ENCODE results near the gene DYNC2LI1. TPM values are rescaled to one million over a fixed set of nuclear protein-coding genes. Genes with fewer than 3 reads are reported as not detected.

The DYNC2LI1 gene
- total RNA-seq, 2 donors from 2014 or later: 6.9 to 19.9 TPM

GRCh38 chr2:43838560-43839267, 64.9 kb downstream of the DYNC2LI1 start, which contains the start of the genes ABCG5 and ABCG8:
Gene ABCG5 (minus strand): TSS chr2:43838839. CDS start chr2:43838679, 160 bp downstream.
Gene ABCG8 (plus strand): TSS chr2:43838971. CDS start chr2:43839054, 83 bp downstream.
- DNase-seq (no peak), ATAC-seq (no peak)
- intact Hi-C loops (cut with DNase I, micrococcal nuclease): no loop called here

- ATAC-seq (no peak), DNase-seq (no peak)
- intact Hi-C loops (cut with DNase I, micrococcal nuclease): no loop called here
Observed at GRCh38 chr2:43839776-43840564, 66.1 kb downstream of the DYNC2LI1 start.

DNA sequence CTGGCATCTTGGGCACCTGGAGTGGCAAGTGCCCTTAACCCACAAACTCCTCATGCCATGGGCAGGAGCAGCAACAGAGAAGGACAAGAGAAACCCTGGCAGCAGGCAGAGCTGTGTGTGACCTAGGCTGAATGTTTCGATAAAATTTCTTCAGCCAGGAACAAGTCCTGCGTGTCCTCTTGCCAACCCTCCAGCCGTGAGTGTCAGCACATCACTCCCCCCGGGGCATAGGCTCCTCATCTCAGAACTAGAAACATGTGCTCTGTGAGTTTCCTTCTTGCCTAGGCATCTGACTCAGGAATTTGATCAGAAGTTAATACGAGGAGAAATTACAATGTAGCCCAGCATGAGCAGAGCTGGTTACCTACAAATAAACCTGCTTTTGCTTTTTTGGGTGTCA, 67.1 kb downstream of the DYNC2LI1 start:
- ATAC-seq (no peak), DNase-seq (no peak)
- intact Hi-C loops (cut with DNase I, micrococcal nuclease): no loop called here

DNA sequence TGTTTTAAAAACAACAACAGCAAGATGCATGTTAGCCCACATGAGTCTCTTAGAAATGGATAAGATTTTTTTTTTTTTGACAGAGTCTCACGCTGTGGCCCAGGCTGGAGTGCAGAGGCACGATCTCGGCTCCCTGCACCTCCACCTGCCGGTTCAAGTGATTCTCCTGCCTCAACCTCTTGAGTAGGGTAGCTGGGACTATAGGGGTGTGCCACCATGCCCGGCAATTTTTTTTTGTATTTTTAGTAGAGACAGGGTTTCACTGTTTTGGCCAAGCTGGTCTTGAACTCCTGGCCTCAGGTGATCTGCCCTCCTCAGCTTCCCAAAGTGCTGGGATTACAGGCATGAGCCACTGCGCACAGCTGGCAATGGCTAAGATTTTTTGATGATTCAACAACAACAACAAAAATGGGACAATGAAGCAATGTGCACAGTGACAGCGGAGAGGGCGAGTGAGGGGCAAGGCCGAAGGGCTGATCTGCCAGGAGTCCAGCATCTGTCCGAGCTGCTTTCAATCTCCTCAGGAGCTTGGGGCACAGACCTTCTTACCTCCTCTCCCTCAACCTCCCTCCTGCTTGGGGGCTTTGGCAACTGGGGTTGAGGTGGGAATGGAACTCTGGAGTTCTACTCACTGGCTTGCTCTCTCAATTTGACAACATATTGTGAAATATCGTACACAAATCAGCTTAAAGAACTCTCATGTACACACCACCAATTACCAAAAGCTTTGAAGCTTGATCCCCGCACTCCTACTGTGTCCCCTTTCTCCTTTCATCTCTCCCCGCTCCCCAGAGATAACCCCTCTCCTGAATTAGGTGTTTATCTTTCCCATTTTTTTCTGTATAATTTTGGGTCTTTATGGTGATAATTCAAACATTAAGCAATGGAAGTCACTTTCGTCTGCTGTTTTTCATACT, 68.4 kb downstream of the DYNC2LI1 start:
- DNase-seq: no peak
- ATAC-seq: no peak
- intact Hi-C loops (cut with DNase I, micrococcal nuclease): no loop called here

GRCh38 chr2:43842866-43843226, 69.0 kb downstream of the DYNC2LI1 start:
- no peak for DNase-seq
- intact Hi-C loops (cut with DNase I, micrococcal nuclease): no loop called here
- ATAC-seq: no peak

DNA sequence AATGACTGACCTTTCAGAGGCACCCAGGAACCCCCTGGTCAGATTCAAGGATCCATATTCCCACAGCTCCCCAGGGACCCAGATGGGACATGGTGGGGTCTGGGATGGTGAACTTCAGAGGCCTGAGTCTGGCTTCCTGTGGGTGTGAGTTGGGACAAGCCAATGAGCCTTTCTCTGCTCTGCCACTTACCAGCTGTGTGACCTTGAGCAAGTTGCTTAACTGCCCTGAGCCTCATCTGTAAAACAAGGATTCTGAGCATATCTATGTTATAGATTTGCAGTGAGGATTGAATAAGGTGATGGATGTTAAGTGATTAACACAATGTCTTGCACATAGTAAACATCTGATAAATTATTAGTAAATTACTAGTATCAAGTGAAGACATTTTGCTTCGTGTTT, 71.3 kb downstream of the DYNC2LI1 start:
- ATAC-seq: no peak
- intact Hi-C loops (cut with DNase I, micrococcal nuclease): no loop called here
- DNase-seq: no peak

DNA sequence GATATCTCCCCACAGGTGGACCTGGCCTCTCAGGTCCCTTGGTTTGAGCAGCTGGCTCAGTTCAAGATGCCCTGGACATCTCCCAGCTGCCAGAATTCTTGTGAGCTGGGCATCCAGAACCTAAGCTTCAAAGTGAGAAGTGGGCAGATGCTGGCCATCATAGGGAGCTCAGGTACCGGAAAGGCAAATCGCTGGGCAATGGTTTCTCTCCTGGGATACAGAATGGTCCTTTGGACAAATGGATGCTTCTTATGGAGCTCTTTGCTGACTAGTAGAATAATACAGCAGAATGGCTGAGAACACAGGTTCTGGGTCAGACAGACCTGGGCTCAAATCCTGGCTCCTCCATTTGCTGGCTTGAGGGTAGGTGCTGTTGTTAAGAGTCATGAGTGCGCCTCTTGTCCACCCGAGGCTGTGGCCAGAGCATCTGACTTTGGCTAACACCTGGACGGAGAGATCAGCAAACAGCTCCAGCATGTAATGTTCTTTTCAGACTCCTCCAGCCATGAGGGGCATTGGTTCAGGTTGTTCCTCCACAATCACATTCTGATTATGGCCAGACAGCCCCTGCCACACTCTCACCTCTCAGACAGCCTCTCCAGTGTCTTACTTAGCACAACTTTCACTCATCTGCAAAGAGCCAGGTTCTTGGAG, 72.4 kb downstream of the DYNC2LI1 start:
- intact Hi-C loops (cut with DNase I, micrococcal nuclease): no loop called here
- ATAC-seq (no peak), DNase-seq (no peak)

DNA sequence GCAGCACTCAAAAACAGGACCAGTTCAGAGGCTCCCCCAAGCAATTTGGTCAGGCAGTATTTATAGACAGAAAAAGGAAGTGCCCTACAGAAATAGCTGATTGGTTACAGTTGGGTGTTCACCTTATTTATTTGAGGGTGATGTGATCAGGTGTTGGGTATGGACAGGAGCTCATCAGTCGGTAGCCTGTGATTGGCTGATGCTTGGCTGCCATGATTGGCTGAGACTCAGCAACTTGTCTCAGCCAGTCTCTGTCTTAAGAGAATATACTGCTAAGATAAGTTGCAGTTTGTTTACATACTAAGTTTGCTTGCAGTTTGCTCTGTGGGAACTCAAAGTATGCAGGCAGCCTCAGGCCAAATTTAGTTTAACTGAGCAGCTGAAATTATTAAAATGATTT, 74.4 kb downstream of the DYNC2LI1 start:
- peak; percentile 43 for ATAC-seq
- no peak for DNase-seq
- intact Hi-C loops (cut with DNase I, micrococcal nuclease): no loop called here

DNA sequence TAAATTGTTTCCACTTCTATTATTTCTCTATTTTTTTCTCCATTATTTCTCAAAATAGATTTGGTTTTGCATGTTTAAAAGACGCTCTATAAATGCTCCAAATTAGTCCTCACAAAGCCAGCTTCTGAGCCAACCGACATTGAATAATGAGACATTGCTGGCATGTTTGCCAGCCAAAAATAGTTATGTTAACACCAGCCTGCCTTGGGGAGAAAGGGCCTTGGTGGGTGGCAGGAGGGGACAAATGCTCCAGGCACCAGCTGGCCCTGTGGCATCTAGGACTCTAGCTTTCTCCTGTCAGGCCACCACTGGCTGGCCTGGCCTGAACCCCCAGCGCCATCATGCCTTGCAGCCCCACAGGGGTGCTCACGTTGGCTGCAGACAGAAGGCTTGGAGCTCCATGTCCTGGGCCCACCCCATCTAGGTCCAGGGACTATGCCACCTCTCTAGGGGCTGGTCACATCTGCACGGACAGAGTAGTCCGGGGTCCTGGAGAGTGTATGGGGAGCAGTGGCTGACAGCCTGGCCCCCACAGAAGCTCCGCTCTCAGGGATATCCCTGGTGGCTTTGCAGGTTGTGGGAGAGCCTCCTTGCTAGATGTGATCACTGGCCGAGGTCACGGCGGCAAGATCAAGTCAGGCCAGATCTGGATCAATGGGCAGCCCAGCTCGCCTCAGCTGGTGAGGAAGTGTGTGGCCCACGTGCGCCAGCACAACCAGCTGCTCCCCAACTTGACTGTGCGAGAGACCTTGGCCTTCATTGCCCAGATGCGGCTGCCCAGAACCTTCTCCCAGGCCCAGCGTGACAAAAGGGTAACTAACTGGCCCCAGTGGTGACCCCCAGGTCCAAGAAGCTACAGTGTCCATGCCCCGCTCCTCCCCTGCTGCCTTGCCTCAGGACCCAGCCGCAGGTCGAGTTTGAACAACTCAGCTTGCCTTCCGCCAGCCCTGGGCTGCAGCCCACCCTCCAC, 77.5 kb downstream of the DYNC2LI1 start:
- DNase-seq: no peak
- ATAC-seq: no peak
- intact Hi-C loops (cut with DNase I, micrococcal nuclease): no loop called here

- intact Hi-C loops (cut with DNase I, micrococcal nuclease): no loop called here
- DNase-seq (no peak), ATAC-seq (no peak)
Observed at GRCh38 chr2:43852196-43852730, 78.4 kb downstream of the DYNC2LI1 start.

GRCh38 chr2:43853141-43854081, 79.6 kb downstream of the DYNC2LI1 start:
- intact Hi-C loops (cut with DNase I, micrococcal nuclease): no loop called here
- DNase-seq: no peak
- peak; percentile 72 for ATAC-seq

DNA sequence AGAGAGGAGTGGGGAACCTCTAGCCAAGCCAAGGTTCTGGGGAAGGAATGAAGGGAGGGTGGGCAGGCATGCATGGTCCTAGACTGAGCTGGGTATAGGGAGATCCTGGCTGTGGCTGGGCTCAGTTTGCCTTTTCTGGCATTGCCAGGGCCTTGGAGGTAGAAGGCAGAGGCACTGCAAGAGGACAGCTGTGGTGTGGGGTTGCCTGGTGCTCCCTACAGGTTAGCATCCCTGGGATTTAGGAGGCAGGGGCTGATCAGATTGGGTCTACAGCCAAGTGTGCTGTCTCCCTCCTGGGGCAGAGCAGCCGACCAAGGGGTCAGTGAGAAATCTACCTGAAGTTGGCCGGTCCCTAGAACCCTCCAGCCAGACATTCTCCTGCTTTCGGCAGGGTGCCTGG, 80.8 kb downstream of the DYNC2LI1 start:
- intact Hi-C loops (cut with DNase I, micrococcal nuclease): no loop called here
- DNase-seq (no peak), ATAC-seq (no peak)

DNA sequence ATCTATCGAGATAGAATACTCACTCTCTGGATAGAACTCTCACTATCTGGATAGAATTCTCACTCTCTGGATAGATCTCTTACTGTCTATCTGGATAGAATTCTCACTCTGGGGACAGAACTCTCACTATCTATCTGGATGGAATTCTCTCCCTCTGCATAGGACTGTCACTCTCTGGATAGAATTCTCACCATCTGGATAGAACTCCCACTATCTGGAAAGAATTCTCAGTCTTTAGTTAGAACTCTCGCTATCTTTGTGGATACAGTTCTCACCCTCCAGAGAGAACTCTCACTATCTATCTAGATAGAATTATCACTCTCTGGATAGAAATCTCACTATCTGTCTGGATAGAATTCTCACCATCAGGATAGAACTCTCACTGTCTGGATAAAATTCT, 81.5 kb downstream of the DYNC2LI1 start:
- DNase-seq (no peak), ATAC-seq (no peak)
- intact Hi-C loops (cut with DNase I, micrococcal nuclease): no loop called here

All from left colon (tissue), 2 donors.